A549 (cell line): Measurements from ENCODE around the gene DNAI4. TPM values are rescaled to one million over a fixed set of nuclear protein-coding genes. Genes with fewer than 3 reads are reported as not detected.

Experiments
- ATAC-seq, 2 experiments: fragments of 200-7000 bp in 1 of 2; fragments of >200 bp in 1 of 2; cut with Nextera tagmentation in 1 of 2; cut with Tn5 transposase in 1 of 2; 3 replicates each; pipeline versions ENCODE4 v1.8.0 to v1.9.1; 2018 to 2020; ENCODE audit warnings: mild to moderate bottlenecking in 1 of 2, moderate library complexity in 1 of 2
- CTCF ChIA-PET: fragments of 300-600 bp; sonication (Branson Sonifier 250); formaldehyde crosslinking; extraction: SDS; loops from one replicate; lab custom pipeline; 2021; ENCODE audit warnings: antibody characterized with exemption, inconsistent platforms; lab: Yijun Ruan, JAX
- POLR2A ChIA-PET: fragments of 350-600 bp; formaldehyde crosslinking; extraction: SDS; loops from one replicate; lab custom pipeline; 2021; ENCODE audit warnings: antibody characterized with exemption, inconsistent platforms; lab: Yijun Ruan, JAX
- DNase-seq, 2 experiments: peaks; one replicate each; pipeline versions ENCODE4 v3.0.0 to v3.0.0-alpha.2; 2011 to 2016; ENCODE audit warnings: low read depth in 1 of 2, low spot score in 1 of 2
- FAIRE-seq: peaks from 2 replicates; lab custom pipeline; 2011; peaks lifted over from hg19 to GRCh38; lab: Jason Lieb, UNC
- H3K27ac ChIP-seq, 2 experiments: fragments of >200 bp; sonication (Bioruptor Twin); formaldehyde crosslinking; 3 replicates each; pipeline ENCODE4 v1.5.1; 2016 to 2017
- H3K4me1 ChIP-seq: fragments of >200 bp; sonication (Bioruptor Twin); formaldehyde crosslinking; 3 replicates; pipeline ENCODE4 v1.6.1; 2016
- H3K4me2 ChIP-seq: fragments of >200 bp; sonication (Bioruptor Twin); formaldehyde crosslinking; 3 replicates; pipeline ENCODE4 v1.6.1; 2016
- H3K4me3 ChIP-seq: fragments of >200 bp; sonication (Bioruptor Twin); formaldehyde crosslinking; 3 replicates; pipeline ENCODE4 v1.5.1; 2016
- H3K9me3 ChIP-seq: fragments of >200 bp; sonication (Bioruptor Twin); formaldehyde crosslinking; 3 replicates; pipeline ENCODE4 v1.6.1; 2016
- ATOH8 ChIP-seq: fragments of 250-450 bp; sonication (Bioruptor Pico); IDR thresholded peaks from 2 replicates; pipeline ENCODE4 v1.5.0; 2020; ENCODE audit warnings: low read depth, mild to moderate bottlenecking, moderate library complexity
- BHLHE40 ChIP-seq: IDR thresholded peaks from 2 replicates; pipeline ENCODE4 v1.6.1; 2012; ENCODE audit warnings: low read depth, low read length, inconsistent platforms
- CBX8 ChIP-seq: fragments of 200-600 bp; sonication (generic); IDR thresholded peaks from 2 replicates; pipeline ENCODE4 v1.6.1; 2016
- CEBPB ChIP-seq, 2 experiments: fragments of >200 bp in 1 of 2; sonication (Bioruptor Twin) in 1 of 2; formaldehyde crosslinking in 1 of 2; IDR thresholded peaks; 2 replicates each; pipeline ENCODE4 v1.6.1; 2012 to 2016
- EHF ChIP-seq: fragments of 250-450 bp; sonication (Bioruptor Pico); IDR thresholded peaks from 2 replicates; pipeline ENCODE4 v1.5.0; 2020; ENCODE audit warnings: mild to moderate bottlenecking
- FOSL2 ChIP-seq, 2 experiments: fragments of 450-650 bp in 1 of 2; fragments of >200 bp in 1 of 2; sonication (Bioruptor Twin) in 1 of 2; formaldehyde crosslinking; IDR thresholded peaks; 2 replicates each; pipeline versions ENCODE4 v1.5.0 to v1.6.1; 2016 to 2020; ENCODE audit warnings: mild to moderate bottlenecking in 1 of 2, moderate library complexity in 1 of 2
- FOXS1 ChIP-seq: fragments of 250-450 bp; sonication (Bioruptor Pico); IDR thresholded peaks from 2 replicates; pipeline ENCODE4 v1.5.0; 2020; ENCODE audit warnings: mild to moderate bottlenecking, moderate library complexity
- GATA3 ChIP-seq: IDR thresholded peaks from 2 replicates; pipeline ENCODE4 v1.6.1; 2012; ENCODE audit warnings: borderline replicate concordance
- HEYL ChIP-seq: fragments of 250-450 bp; sonication (Bioruptor Pico); IDR thresholded peaks from 2 replicates; pipeline ENCODE4 v1.8.0; 2021; ENCODE audit warnings: mild to moderate bottlenecking, moderate library complexity
- HMGXB4 ChIP-seq: fragments of 250-450 bp; sonication (Bioruptor Pico); IDR thresholded peaks from 2 replicates; pipeline ENCODE4 v1.5.0; 2021; ENCODE audit warnings: mild to moderate bottlenecking, moderate library complexity, borderline replicate concordance
- HOXA7 ChIP-seq: fragments of 250-450 bp; sonication (Bioruptor Pico); IDR thresholded peaks from 2 replicates; pipeline ENCODE4 v1.5.0; 2020; ENCODE audit warnings: mild to moderate bottlenecking, moderate library complexity
- JUN ChIP-seq, 2 experiments: fragments of >200 bp; sonication (Bioruptor Twin); formaldehyde crosslinking; IDR thresholded peaks; 2 replicates in 1 of 2; 3 replicates in 1 of 2; pipeline ENCODE4 v1.6.1; 2016 to 2017
- JUNB ChIP-seq: fragments of >200 bp; sonication (Bioruptor Twin); formaldehyde crosslinking; IDR thresholded peaks from 2 replicates; pipeline ENCODE4 v1.6.1; 2016
- MAX ChIP-seq: IDR thresholded peaks from 2 replicates; pipeline ENCODE4 v1.6.1; 2012
- MAZ ChIP-seq: fragments of 150-350 bp; IDR thresholded peaks from 2 replicates; pipeline ENCODE4 v1.6.1; 2014; ENCODE audit warnings: antibody characterized with exemption, low read depth, low read length, borderline replicate concordance
- MYC ChIP-seq: IDR thresholded peaks from 2 replicates; pipeline ENCODE4 v1.6.1; 2012; ENCODE audit warnings: mild to moderate bottlenecking, inconsistent platforms, low read length, improper control_type of control experiment, borderline replicate concordance
- NFE2L2 ChIP-seq: fragments of 150-350 bp; conservative IDR thresholded peaks from 2 replicates; pipeline ENCODE4 v1.6.1; 2014; ENCODE audit warnings: low read length
- RARB ChIP-seq: fragments of 250-450 bp; sonication (Bioruptor Pico); IDR thresholded peaks from 2 replicates; pipeline ENCODE4 v1.8.0; 2021; ENCODE audit warnings: mild to moderate bottlenecking, moderate library complexity
- RCOR1 ChIP-seq: fragments of 150-350 bp; IDR thresholded peaks from 2 replicates; pipeline ENCODE4 v1.6.1; 2014; ENCODE audit warnings: antibody characterized with exemption, low read length, low read depth
- RNF2 ChIP-seq: fragments of 200-600 bp; sonication (generic); IDR thresholded peaks from 2 replicates; pipeline ENCODE4 v1.6.1; 2016; ENCODE audit warnings: low read depth, mild to moderate bottlenecking, antibody characterized with exemption, moderate library complexity, borderline replicate concordance
- SMC3 ChIP-seq: fragments of >200 bp; sonication (Bioruptor Twin); formaldehyde crosslinking; IDR thresholded peaks from 3 replicates; pipeline ENCODE4 v1.6.1; 2018; ENCODE audit warnings: inconsistent platforms
- SREBF2 ChIP-seq: fragments of 450-650 bp; IDR thresholded peaks from 2 replicates; pipeline ENCODE4 v1.6.1; 2014; ENCODE audit warnings: mild to moderate bottlenecking, moderate library complexity
- ZC3H11A ChIP-seq: fragments of 450-650 bp; IDR thresholded peaks from 2 replicates; pipeline ENCODE4 v1.6.1; 2014; ENCODE audit warnings: antibody characterized with exemption, mild to moderate bottlenecking
- WGBS: methylation state at CpG from one replicate; pipeline ENCODE4 v1.1.6; 2017; ENCODE audit errors: missing lambda C conversion rate; 5-methylcytosine and 5-hydroxymethylcytosine counted together
- polyA plus RNA-seq, 4 experiments: library from polyadenylated mRNA; depleted of rRNA in 3 of 4; stranded (reverse); fragments of >200 nt; fragmentation: RNase III in 1 of 4; extraction: RNeasy Plus Mini Kit Qiagen cat#74134 plus additional on column Dnase treatment in 1 of 4; gene quantifications; 2 replicates in 3 of 4; 3 replicates in 1 of 4; pipeline ENCODE4 v1.2.3, GENCODE V29; 2011 to 2017
- TF ChIP-seq, protein P1 (sequence below): IDR thresholded peaks from 2 replicates; pipeline ENCODE4 v1.6.1; 2012; ENCODE audit warnings: low read depth, borderline replicate concordance
- TF ChIP-seq, protein P2 (sequence below): fragments of >200 bp; sonication (Bioruptor Twin); formaldehyde crosslinking; IDR thresholded peaks from 3 replicates; pipeline ENCODE4 v1.6.1; 2016
- TF ChIP-seq, protein P3 (sequence below): IDR thresholded peaks from 2 replicates; pipeline ENCODE4 v1.6.1; 2012
- TF ChIP-seq, protein P4 (sequence below): fragments of 150-350 bp; IDR thresholded peaks from 2 replicates; pipeline ENCODE4 v1.6.1; 2014; ENCODE audit warnings: low read depth, mild to moderate bottlenecking, low read length
- TF ChIP-seq, protein P5 (sequence below): fragments of >200 bp; sonication (Bioruptor Twin); formaldehyde crosslinking; IDR thresholded peaks from 2 replicates; pipeline ENCODE4 v1.6.1; 2016

DNAI4 gene
- polyA plus RNA-seq, 2 of the 4 experiments (the other 2 are of a cell fraction): 1.3 to 4.7 TPM

- Histone ChIP-seq H3K9me3 (no peaks in the 10 kb centered on the region), H3K4me1 (no peaks in the 10 kb centered on the region), H3K4me3 (no peak overlapping the region)
- CTCF ChIA-PET: no interaction called here
- ATAC-seq (no peak), FAIRE-seq (no peak), DNase-seq (no peak)
- TF ChIP-seq CBX8 (no peak), ZC3H11A (no peak), MAZ (no peak)
- TF ChIP-seq, protein P1, sequence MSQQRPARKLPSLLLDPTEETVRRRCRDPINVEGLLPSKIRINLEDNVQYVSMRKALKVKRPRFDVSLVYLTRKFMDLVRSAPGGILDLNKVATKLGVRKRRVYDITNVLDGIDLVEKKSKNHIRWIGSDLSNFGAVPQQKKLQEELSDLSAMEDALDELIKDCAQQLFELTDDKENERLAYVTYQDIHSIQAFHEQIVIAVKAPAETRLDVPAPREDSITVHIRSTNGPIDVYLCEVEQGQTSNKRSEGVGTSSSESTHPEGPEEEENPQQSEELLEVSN: no peak
- TF ChIP-seq, all 56 proteins: peak for 0
- POLR2A ChIA-PET: no interaction called here
- WGBS: 89% methylated on average over 1 of the region's 1 CpG
- no peak overlapping the region for H3K4me2 ChIP-seq
- H3K27ac ChIP-seq: no peak overlapping the region
These were observed 73.7 kb downstream of the DNAI4 start for GRCh38 chr1:66850989-66851388.

- ATAC-seq: no peak
- H3K9me3 ChIP-seq: no peaks in the 10 kb centered on the region
- CTCF ChIA-PET: no interaction called here
- WGBS: 65% methylated on average over 2 of the region's 2 CpGs
- POLR2A ChIA-PET: no interaction called here
- no peak for DNase-seq
- no peak overlapping the region for H3K4me3 ChIP-seq
- H3K27ac ChIP-seq: no peak overlapping the region
- no peak for TF ChIP-seq EHF (CRISPR knock-in tag)
- no peak for TF ChIP-seq BHLHE40
- TF ChIP-seq, protein P2, sequence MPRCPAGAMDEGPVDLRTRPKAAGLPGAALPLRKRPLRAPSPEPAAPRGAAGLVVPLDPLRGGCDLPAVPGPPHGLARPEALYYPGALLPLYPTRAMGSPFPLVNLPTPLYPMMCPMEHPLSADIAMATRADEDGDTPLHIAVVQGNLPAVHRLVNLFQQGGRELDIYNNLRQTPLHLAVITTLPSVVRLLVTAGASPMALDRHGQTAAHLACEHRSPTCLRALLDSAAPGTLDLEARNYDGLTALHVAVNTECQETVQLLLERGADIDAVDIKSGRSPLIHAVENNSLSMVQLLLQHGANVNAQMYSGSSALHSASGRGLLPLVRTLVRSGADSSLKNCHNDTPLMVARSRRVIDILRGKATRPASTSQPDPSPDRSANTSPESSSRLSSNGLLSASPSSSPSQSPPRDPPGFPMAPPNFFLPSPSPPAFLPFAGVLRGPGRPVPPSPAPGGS: no peak
- TF ChIP-seq MYC: no peak
- no peak for TF ChIP-seq JUNB
- no peak for TF ChIP-seq RCOR1
- no peak for TF ChIP-seq GATA3
- no peak for TF ChIP-seq SREBF2
- TF ChIP-seq HOXA7: no peak
- no peak for TF ChIP-seq MAX
- TF ChIP-seq HMGXB4 (CRISPR knock-in tag): no peak
- TF ChIP-seq JUN (IDR thresholded peaks at IDR 0.05): no peak
- no peak for TF ChIP-seq SMC3
- no peak for TF ChIP-seq CEBPB (IDR thresholded peaks at IDR 0.05)
- no peak for FAIRE-seq
- H3K4me1 ChIP-seq: no peaks in the 10 kb centered on the region
- no peak overlapping the region for H3K4me2 ChIP-seq
These were observed 76.5 kb downstream of the DNAI4 start for GRCh38 chr1:66848193-66848592.

DNA sequence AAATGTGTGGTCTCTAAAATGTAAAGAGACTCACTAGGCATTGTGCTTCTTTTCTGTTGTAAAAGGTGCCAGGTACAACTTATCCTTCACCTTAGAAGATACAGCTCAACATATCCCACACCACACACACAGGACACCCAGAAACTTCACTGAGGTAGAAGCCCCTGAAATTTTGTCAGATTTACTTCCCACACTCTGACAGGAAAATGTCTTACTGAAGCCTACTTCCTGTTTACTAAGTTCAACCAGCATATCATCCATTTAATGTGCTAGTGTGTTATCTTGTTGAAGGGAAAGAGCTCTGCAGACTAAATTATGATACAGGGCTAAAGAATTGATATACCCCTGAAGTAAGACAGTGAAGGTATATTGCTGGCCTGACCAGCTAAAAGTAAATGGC is 83.7 kb downstream of the DNAI4 start:
- no peak for FAIRE-seq
- ChIA-PET POLR2A (no interaction called here), CTCF (interaction anchor here (1.1 kb wide), 1 partner anchor 20 kb away, joined by 3 read pairs; no protein-coding TSS in a partner anchor)
- no peak for TF ChIP-seq RCOR1
- TF ChIP-seq NFE2L2: no peak
- TF ChIP-seq JUNB: no peak
- TF ChIP-seq ATOH8: no peak
- TF ChIP-seq, protein P3, sequence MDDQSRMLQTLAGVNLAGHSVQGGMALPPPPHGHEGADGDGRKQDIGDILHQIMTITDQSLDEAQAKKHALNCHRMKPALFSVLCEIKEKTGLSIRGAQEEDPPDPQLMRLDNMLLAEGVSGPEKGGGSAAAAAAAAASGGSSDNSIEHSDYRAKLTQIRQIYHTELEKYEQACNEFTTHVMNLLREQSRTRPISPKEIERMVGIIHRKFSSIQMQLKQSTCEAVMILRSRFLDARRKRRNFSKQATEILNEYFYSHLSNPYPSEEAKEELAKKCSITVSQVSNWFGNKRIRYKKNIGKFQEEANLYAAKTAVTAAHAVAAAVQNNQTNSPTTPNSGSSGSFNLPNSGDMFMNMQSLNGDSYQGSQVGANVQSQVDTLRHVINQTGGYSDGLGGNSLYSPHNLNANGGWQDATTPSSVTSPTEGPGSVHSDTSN: no peak
- TF ChIP-seq RARB: no peak
- TF ChIP-seq, protein P4, sequence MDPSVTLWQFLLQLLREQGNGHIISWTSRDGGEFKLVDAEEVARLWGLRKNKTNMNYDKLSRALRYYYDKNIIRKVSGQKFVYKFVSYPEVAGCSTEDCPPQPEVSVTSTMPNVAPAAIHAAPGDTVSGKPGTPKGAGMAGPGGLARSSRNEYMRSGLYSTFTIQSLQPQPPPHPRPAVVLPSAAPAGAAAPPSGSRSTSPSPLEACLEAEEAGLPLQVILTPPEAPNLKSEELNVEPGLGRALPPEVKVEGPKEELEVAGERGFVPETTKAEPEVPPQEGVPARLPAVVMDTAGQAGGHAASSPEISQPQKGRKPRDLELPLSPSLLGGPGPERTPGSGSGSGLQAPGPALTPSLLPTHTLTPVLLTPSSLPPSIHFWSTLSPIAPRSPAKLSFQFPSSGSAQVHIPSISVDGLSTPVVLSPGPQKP: no peak
- no peak for TF ChIP-seq FOXS1
- no peak for TF ChIP-seq CEBPB (IDR thresholded peaks at IDR 0.05)
- no peak for TF ChIP-seq HEYL (CRISPR knock-in tag)
- no peak for TF ChIP-seq FOSL2 (IDR thresholded peaks at IDR 0.05)
- TF ChIP-seq FOSL2 (CRISPR knock-in tag; IDR thresholded peaks at IDR 0.05): no peak
- no peak for TF ChIP-seq ZC3H11A
- TF ChIP-seq, protein P5, sequence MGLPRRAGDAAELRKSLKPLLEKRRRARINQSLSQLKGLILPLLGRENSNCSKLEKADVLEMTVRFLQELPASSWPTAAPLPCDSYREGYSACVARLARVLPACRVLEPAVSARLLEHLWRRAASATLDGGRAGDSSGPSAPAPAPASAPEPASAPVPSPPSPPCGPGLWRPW: no peak
- no peak for TF ChIP-seq RNF2
- no peaks in the 10 kb centered on the region for H3K9me3 ChIP-seq
- H3K4me1 ChIP-seq: no peaks in the 10 kb centered on the region
- no peak for DNase-seq
- H3K4me3 ChIP-seq: no peak overlapping the region
- ATAC-seq: no peak
- no peak overlapping the region for H3K27ac ChIP-seq
- no peak overlapping the region for H3K4me2 ChIP-seq
